HL-60 (cell line): Measurements from ENCODE around the gene MOXD1.

ENCODE experiments used
- POLR2AphosphoS5 ChIP-seq: IDR thresholded peaks from 2 replicates; pipeline ENCODE4 v1.6.1; 2012; ENCODE audit warnings: low read depth
- TF ChIP-seq, protein P1 (sequence below): IDR thresholded peaks from one replicate; pipeline ENCODE4 v1.5.1; 2011; ENCODE audit warnings: low read length, control low read depth, inconsistent platforms; ENCODE audit not compliant: insufficient read depth
- TF ChIP-seq, protein P2 (sequence below): IDR thresholded peaks from 2 replicates; pipeline ENCODE4 v1.6.1; 2012; ENCODE audit warnings: low read depth; ENCODE audit not compliant: insufficient replicate concordance

DNA sequence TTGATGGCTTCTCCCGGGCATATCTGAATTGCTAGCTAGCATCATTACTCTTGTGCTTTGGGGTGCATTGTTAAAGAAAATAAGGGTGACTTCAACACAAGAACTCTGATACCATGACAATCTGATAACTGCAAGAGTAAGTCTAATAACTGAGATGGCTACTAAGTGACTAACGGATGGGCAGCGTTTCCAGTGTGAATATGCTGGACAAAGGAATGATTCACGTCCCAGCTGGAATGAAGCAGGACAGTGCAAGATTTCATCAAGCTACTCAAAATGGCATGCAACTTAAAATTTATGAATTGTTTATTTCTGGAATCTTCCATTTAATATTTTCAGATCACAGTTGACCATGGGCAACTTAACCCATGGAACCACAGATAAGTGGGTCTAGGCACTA lies 31.7 kb downstream of the MOXD1 start:
- TF ChIP-seq, protein P1, sequence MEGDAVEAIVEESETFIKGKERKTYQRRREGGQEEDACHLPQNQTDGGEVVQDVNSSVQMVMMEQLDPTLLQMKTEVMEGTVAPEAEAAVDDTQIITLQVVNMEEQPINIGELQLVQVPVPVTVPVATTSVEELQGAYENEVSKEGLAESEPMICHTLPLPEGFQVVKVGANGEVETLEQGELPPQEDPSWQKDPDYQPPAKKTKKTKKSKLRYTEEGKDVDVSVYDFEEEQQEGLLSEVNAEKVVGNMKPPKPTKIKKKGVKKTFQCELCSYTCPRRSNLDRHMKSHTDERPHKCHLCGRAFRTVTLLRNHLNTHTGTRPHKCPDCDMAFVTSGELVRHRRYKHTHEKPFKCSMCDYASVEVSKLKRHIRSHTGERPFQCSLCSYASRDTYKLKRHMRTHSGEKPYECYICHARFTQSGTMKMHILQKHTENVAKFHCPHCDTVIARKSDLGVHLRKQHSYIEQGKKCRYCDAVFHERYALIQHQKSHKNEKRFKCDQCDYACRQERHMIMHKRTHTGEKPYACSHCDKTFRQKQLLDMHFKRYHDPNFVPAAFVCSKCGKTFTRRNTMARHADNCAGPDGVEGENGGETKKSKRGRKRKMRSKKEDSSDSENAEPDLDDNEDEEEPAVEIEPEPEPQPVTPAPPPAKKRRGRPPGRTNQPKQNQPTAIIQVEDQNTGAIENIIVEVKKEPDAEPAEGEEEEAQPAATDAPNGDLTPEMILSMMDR = no peak
- no peak for TF ChIP-seq POLR2AphosphoS5
- TF ChIP-seq, protein P2, sequence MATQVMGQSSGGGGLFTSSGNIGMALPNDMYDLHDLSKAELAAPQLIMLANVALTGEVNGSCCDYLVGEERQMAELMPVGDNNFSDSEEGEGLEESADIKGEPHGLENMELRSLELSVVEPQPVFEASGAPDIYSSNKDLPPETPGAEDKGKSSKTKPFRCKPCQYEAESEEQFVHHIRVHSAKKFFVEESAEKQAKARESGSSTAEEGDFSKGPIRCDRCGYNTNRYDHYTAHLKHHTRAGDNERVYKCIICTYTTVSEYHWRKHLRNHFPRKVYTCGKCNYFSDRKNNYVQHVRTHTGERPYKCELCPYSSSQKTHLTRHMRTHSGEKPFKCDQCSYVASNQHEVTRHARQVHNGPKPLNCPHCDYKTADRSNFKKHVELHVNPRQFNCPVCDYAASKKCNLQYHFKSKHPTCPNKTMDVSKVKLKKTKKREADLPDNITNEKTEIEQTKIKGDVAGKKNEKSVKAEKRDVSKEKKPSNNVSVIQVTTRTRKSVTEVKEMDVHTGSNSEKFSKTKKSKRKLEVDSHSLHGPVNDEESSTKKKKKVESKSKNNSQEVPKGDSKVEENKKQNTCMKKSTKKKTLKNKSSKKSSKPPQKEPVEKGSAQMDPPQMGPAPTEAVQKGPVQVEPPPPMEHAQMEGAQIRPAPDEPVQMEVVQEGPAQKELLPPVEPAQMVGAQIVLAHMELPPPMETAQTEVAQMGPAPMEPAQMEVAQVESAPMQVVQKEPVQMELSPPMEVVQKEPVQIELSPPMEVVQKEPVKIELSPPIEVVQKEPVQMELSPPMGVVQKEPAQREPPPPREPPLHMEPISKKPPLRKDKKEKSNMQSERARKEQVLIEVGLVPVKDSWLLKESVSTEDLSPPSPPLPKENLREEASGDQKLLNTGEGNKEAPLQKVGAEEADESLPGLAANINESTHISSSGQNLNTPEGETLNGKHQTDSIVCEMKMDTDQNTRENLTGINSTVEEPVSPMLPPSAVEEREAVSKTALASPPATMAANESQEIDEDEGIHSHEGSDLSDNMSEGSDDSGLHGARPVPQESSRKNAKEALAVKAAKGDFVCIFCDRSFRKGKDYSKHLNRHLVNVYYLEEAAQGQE = no peak
